ENCODE measurements around the gene PPHLN1.

GRCh38 chr12:42283739-42284138 lies 42.2 kb upstream of the PPHLN1 start:
- TF ChIP-seq, protein P1, sequence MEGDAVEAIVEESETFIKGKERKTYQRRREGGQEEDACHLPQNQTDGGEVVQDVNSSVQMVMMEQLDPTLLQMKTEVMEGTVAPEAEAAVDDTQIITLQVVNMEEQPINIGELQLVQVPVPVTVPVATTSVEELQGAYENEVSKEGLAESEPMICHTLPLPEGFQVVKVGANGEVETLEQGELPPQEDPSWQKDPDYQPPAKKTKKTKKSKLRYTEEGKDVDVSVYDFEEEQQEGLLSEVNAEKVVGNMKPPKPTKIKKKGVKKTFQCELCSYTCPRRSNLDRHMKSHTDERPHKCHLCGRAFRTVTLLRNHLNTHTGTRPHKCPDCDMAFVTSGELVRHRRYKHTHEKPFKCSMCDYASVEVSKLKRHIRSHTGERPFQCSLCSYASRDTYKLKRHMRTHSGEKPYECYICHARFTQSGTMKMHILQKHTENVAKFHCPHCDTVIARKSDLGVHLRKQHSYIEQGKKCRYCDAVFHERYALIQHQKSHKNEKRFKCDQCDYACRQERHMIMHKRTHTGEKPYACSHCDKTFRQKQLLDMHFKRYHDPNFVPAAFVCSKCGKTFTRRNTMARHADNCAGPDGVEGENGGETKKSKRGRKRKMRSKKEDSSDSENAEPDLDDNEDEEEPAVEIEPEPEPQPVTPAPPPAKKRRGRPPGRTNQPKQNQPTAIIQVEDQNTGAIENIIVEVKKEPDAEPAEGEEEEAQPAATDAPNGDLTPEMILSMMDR (IDR thresholded peaks at IDR 0.05): no peak
- TF ChIP-seq POLR2A (IDR thresholded peaks at IDR 0.05): no peak
